SU-DHL-6 (cell line): Measurements from ENCODE around the gene RBM20.

Experiments used
- H2AFZ ChIP-seq: fragments of 200-600 bp; sonication (generic); 2 replicates; pipeline ENCODE4 v1.6.1; 2014; ENCODE audit warnings: low read depth, mild to moderate bottlenecking, moderate library complexity, mixed read lengths, antibody characterized with exemption, low read length; ENCODE audit not compliant: severe bottlenecking
- H3F3A ChIP-seq: fragments of 200-600 bp; shearing (Covaris generic); 2 replicates; pipeline ENCODE4 v1.6.0; 2016; ENCODE audit warnings: antibody characterized with exemption, mild to moderate bottlenecking; ENCODE audit not compliant: insufficient read depth
- H3K27ac ChIP-seq: fragments of 200-600 bp; sonication (generic); 2 replicates; pipeline ENCODE4 v1.5.1; 2016; ENCODE audit warnings: low read depth, mild to moderate bottlenecking, low read length, moderate library complexity, mixed read lengths
- H3K27me3 ChIP-seq: fragments of 200-600 bp; sonication (generic), shearing (Covaris generic); 2 replicates; pipeline ENCODE4 v1.6.0; 2014; ENCODE audit warnings: mild to moderate bottlenecking, low read length
- H3K36me3 ChIP-seq: fragments of 200-600 bp; sonication (generic); 2 replicates; pipeline ENCODE4 v1.6.1; 2014; ENCODE audit warnings: mild to moderate bottlenecking, low read length, mixed read lengths
- H3K4me2 ChIP-seq: fragments of 300-600, 200-600 bp; shearing (Covaris generic), sonication (generic); 2 replicates; pipeline ENCODE4 v1.6.0; 2014; ENCODE audit warnings: low read length, low read depth, mild to moderate bottlenecking; ENCODE audit not compliant: poor library complexity, severe bottlenecking
- H3K4me3 ChIP-seq: fragments of 200-600 bp; sonication (generic); 2 replicates; pipeline ENCODE4 v1.5.1; 2014; ENCODE audit warnings: antibody characterized with exemption, low read length, mild to moderate bottlenecking, mixed read lengths; ENCODE audit not compliant: insufficient read depth, poor library complexity, severe bottlenecking
- H3K79me2 ChIP-seq: fragments of 200-600 bp; sonication (generic); 2 replicates; pipeline ENCODE4 v1.6.1; 2014; ENCODE audit warnings: mild to moderate bottlenecking, low read length, moderate library complexity; ENCODE audit not compliant: insufficient read depth
- H3K9ac ChIP-seq: fragments of 200-600 bp; sonication (generic); 2 replicates; pipeline ENCODE4 v1.7.0; 2014; ENCODE audit warnings: mild to moderate bottlenecking, low read length
- H3K9me2 ChIP-seq: fragments of 200-600 bp; sonication (generic); replicated peaks from 2 replicates; pipeline ENCODE4 v1.6.1; 2014; ENCODE audit warnings: low read length; ENCODE audit not compliant: insufficient read depth
- H3K9me3 ChIP-seq: fragments of 200-600 bp; sonication (generic); 2 replicates; pipeline ENCODE4 v1.6.1; 2014; ENCODE audit warnings: low read length, mixed read lengths; ENCODE audit not compliant: insufficient read depth
- H4K20me1 ChIP-seq: fragments of 200-600 bp; sonication (generic); 2 replicates; pipeline ENCODE4 v1.6.1; 2014; ENCODE audit warnings: low read depth, mild to moderate bottlenecking, antibody characterized with exemption, low read length, moderate library complexity, mixed read lengths
- CTCF ChIP-seq: fragments of 200-600 bp; sonication (generic); IDR thresholded peaks from one replicate; pipeline ENCODE4 v1.5.1; 2017; ENCODE audit warnings: antibody characterized with exemption, mild to moderate bottlenecking, low read length, moderate library complexity; ENCODE audit not compliant: insufficient read depth, poor library complexity, severe bottlenecking
- EZH2phosphoT487 ChIP-seq: fragments of 200-600 bp; sonication (generic), shearing (Covaris generic); conservative IDR thresholded peaks from 2 replicates; pipeline ENCODE4 v1.6.1; 2018; ENCODE audit warnings: mild to moderate bottlenecking, antibody characterized with exemption, low read length, moderate library complexity, mixed read lengths

Gene RBM20

GRCh38 chr10:110808123-110808522, 164.0 kb downstream of the RBM20 start:
- H3F3A ChIP-seq = no peaks in the 10 kb centered on the region
- no peaks in the 10 kb centered on the region for H3K9me3 ChIP-seq
- H3K4me2 ChIP-seq = no peak overlapping the region
- TF ChIP-seq CTCF (no peak), EZH2phosphoT487 (no peak)
- H2AFZ ChIP-seq = no peak overlapping the region
- no peaks in the 10 kb centered on the region for H3K9me2 ChIP-seq
- no peaks in the 10 kb centered on the region for H4K20me1 ChIP-seq
- H3K4me3 ChIP-seq = no peak overlapping the region
- H3K9ac ChIP-seq = no peak overlapping the region
- no peaks in the 10 kb centered on the region for H3K27me3 ChIP-seq
- no peaks in the 10 kb centered on the region for H3K79me2 ChIP-seq
- H3K27ac ChIP-seq = no peak overlapping the region
- H3K36me3 ChIP-seq = no peaks in the 10 kb centered on the region

- Histone ChIP-seq H2AFZ (no peak overlapping the region), H4K20me1 (no peaks in the 10 kb centered on the region), H3K9me3 (no peaks in the 10 kb centered on the region), H3K36me3 (no peaks in the 10 kb centered on the region), H3K4me3 (no peak overlapping the region), H3K4me2 (no peak overlapping the region), H3K9me2 (no peaks in the 10 kb centered on the region), H3K27ac (no peak overlapping the region), H3F3A (no peaks in the 10 kb centered on the region), H3K79me2 (no peaks in the 10 kb centered on the region), H3K9ac (no peak overlapping the region), H3K27me3 (no peaks in the 10 kb centered on the region)
- TF ChIP-seq CTCF (no peak), EZH2phosphoT487 (no peak)
Observed at GRCh38 chr10:110808615-110809014, 164.5 kb downstream of the RBM20 start.

GRCh38 chr10:110810625-110811024, 166.5 kb downstream of the RBM20 start:
- TF ChIP-seq CTCF (no peak), EZH2phosphoT487 (no peak)
- Histone ChIP-seq H3K9me3 (no peaks in the 10 kb centered on the region), H3K4me2 (no peak overlapping the region), H3K27ac (no peak overlapping the region), H4K20me1 (no peaks in the 10 kb centered on the region), H3K9ac (no peak overlapping the region), H3K79me2 (no peaks in the 10 kb centered on the region), H2AFZ (no peak overlapping the region), H3K4me3 (no peak overlapping the region), H3F3A (no peaks in the 10 kb centered on the region), H3K36me3 (no peaks in the 10 kb centered on the region), H3K27me3 (no peaks in the 10 kb centered on the region), H3K9me2 (no peaks in the 10 kb centered on the region)
